ENCODE measurements around the gene MARCHF3. TPM values are rescaled to one million over a fixed set of nuclear protein-coding genes. Genes with fewer than 3 reads are reported as not detected.

MARCHF3 gene
- total RNA-seq, 4 donors from 2014 or later = 1.5 to 12.8 (median 6.0) TPM

DNA sequence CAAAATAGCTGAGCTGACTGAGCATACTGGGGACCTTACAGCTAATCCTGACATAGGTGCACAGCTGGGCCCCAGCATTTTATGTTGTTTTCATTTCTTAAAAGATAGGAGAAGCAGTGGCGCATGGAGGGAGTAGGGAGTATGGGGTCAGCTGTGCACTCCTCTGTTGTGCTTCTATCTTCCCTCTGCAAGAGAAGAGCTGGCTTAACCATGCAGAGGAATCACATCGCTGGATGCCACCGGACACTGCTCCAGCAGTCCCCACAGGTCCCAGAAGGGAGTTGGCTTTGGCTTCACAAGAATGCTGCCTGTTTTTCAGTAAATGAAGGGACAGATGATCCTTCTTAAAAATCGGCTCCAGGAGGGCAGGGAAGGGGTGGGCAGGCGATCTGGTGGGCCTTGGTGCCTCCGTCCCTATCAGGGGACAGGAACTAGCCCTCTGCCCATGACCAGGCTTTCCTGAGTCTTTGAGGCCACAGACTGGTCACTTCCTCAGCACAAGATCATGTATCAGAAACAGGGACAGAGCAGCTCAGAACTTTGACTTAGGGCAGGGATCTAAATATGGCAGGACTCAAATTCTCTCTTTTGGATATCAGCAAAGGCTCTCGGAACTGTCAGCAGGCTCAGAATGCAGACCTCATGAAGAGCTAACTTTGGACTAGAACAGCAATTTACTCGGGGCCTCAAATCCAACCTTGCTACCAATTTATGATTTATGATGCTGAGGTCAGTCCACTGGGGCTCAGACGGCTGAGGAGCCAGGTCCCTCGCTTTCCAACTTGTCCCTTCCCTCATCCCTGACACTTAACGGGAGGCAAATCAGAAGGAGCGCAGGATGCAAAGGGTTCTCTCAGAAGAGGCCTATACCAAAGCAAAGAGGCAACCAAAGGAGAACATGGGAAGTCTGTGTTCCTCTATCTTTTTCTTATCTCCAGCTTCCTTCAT lies 47.2 kb downstream of the MARCHF3 start:
- no peaks in the 10 kb centered on the region for H3K4me1 ChIP-seq
- no peak overlapping the region for H3K27ac ChIP-seq
- H3K27me3 ChIP-seq = no peaks in the 10 kb centered on the region
- no peaks in the 10 kb centered on the region for H3K9me3 ChIP-seq
- no peak for ATAC-seq
- TF ChIP-seq POLR2AphosphoS5 (IDR thresholded peaks at IDR 0.05) (no peak), POLR2A (IDR thresholded peaks at IDR 0.05) (no peak), EP300 (IDR thresholded peaks at IDR 0.05) (no peak)
- TF ChIP-seq, protein P1, sequence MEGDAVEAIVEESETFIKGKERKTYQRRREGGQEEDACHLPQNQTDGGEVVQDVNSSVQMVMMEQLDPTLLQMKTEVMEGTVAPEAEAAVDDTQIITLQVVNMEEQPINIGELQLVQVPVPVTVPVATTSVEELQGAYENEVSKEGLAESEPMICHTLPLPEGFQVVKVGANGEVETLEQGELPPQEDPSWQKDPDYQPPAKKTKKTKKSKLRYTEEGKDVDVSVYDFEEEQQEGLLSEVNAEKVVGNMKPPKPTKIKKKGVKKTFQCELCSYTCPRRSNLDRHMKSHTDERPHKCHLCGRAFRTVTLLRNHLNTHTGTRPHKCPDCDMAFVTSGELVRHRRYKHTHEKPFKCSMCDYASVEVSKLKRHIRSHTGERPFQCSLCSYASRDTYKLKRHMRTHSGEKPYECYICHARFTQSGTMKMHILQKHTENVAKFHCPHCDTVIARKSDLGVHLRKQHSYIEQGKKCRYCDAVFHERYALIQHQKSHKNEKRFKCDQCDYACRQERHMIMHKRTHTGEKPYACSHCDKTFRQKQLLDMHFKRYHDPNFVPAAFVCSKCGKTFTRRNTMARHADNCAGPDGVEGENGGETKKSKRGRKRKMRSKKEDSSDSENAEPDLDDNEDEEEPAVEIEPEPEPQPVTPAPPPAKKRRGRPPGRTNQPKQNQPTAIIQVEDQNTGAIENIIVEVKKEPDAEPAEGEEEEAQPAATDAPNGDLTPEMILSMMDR (IDR thresholded peaks at IDR 0.05) = no peak
- no peaks in the 10 kb centered on the region for H3K36me3 ChIP-seq
- H3K4me3 ChIP-seq = no peak overlapping the region
- WGBS, 2 donors (ENCODE audit: low coverage in 1 of 2) = 79 to 80% methylated on average over 7 to 11 of the region's 12 CpGs

DNA sequence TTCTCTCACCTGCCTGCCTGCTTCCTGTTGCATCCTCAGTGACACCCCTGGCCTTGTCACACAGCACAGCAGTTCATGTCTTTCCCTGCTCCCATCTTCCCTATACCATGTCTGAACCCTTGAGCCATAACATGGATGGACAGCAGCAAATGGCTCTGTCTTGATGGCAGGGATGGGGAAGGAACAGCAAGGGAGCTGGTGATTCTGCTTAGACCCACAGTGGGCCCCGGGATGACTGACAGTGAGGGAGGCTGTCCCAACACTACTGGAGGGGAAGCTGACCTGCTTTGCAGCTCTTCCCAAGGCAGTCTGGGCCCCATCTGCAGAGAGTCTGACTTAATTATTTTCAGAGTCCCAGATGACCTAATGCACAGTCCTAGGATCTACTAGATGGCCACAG lies 48.2 kb downstream of the MARCHF3 start:
- H3K4me3 ChIP-seq = no peak overlapping the region
- no peaks in the 10 kb centered on the region for H3K9me3 ChIP-seq
- H3K27ac ChIP-seq = no peak overlapping the region
- TF ChIP-seq, protein P1 (IDR thresholded peaks at IDR 0.05) = no peak
- TF ChIP-seq POLR2AphosphoS5 (IDR thresholded peaks at IDR 0.05) (no peak), POLR2A (IDR thresholded peaks at IDR 0.05) (no peak), EP300 (IDR thresholded peaks at IDR 0.05) (no peak)
- no peaks in the 10 kb centered on the region for H3K4me1 ChIP-seq
- ATAC-seq = no peak
- WGBS, 2 donors (ENCODE audit: low coverage in 1 of 2) = no CpG with 5 or more reads among the region's 1 CpG
- no peaks in the 10 kb centered on the region for H3K27me3 ChIP-seq
- no peaks in the 10 kb centered on the region for H3K36me3 ChIP-seq

GRCh38 chr5:126981701-126982100 lies 48.7 kb downstream of the MARCHF3 start:
- Histone ChIP-seq H3K4me1 (no peaks in the 10 kb centered on the region), H3K27me3 (no peaks in the 10 kb centered on the region), H3K9me3 (no peaks in the 10 kb centered on the region), H3K36me3 (no peaks in the 10 kb centered on the region), H3K4me3 (no peak overlapping the region), H3K27ac (no peak overlapping the region)
- TF ChIP-seq EP300 (IDR thresholded peaks at IDR 0.05) (no peak), POLR2A (IDR thresholded peaks at IDR 0.05) (no peak), POLR2AphosphoS5 (IDR thresholded peaks at IDR 0.05) (no peak)
- TF ChIP-seq, protein P1 (IDR thresholded peaks at IDR 0.05) = no peak
- WGBS, 2 donors (ENCODE audit: low coverage in 1 of 2) = 20 to 44% methylated on average over 1 of the region's 1 CpG
- no peak for ATAC-seq

GRCh38 chr5:126981222-126981621 lies 49.1 kb downstream of the MARCHF3 start:
- no peaks in the 10 kb centered on the region for H3K9me3 ChIP-seq
- no peak overlapping the region for H3K27ac ChIP-seq
- ATAC-seq = no peak
- H3K27me3 ChIP-seq = no peaks in the 10 kb centered on the region
- TF ChIP-seq POLR2AphosphoS5 (IDR thresholded peaks at IDR 0.05) = no peak
- TF ChIP-seq POLR2A (IDR thresholded peaks at IDR 0.05) = no peak
- TF ChIP-seq, protein P1 (IDR thresholded peaks at IDR 0.05) = no peak
- TF ChIP-seq EP300 (IDR thresholded peaks at IDR 0.05) = no peak
- H3K4me1 ChIP-seq = no peaks in the 10 kb centered on the region
- no peaks in the 10 kb centered on the region for H3K36me3 ChIP-seq
- H3K4me3 ChIP-seq = no peak overlapping the region
- WGBS, 2 donors (ENCODE audit: low coverage in 1 of 2) = 64 to 80% methylated on average over 1 to 2 of the region's 2 CpGs

- Histone ChIP-seq H3K27ac (no peak overlapping the region), H3K4me1 (no peaks in the 10 kb centered on the region), H3K27me3 (no peaks in the 10 kb centered on the region), H3K36me3 (no peaks in the 10 kb centered on the region), H3K9me3 (no peaks in the 10 kb centered on the region), H3K4me3 (no peak overlapping the region)
- TF ChIP-seq, protein P1 (IDR thresholded peaks at IDR 0.05) = no peak
- TF ChIP-seq POLR2A (IDR thresholded peaks at IDR 0.05) (no peak), EP300 (IDR thresholded peaks at IDR 0.05) (no peak), POLR2AphosphoS5 (IDR thresholded peaks at IDR 0.05) (no peak)
- no peak for ATAC-seq
- 67 to 87% methylated on average over 4 of the region's 4 CpGs for WGBS, 2 donors (ENCODE audit: low coverage in 1 of 2)
Measured at GRCh38 chr5:126978258-126978657, 52.1 kb downstream of the MARCHF3 start.

Measured in gastroesophageal sphincter (tissue), 4 donors.